HepG2 (cell line): ENCODE data around the gene JPH4. TPM values are rescaled to one million over a fixed set of nuclear protein-coding genes. Genes with fewer than 3 reads are reported as not detected.

ENCODE experiments used
- AKAP8 ChIP-seq: sonication (generic); formaldehyde crosslinking; IDR thresholded peaks from 2 replicates; pipeline ENCODE4 v1.5.1; 2020; ENCODE audit warnings: mild to moderate bottlenecking, missing genetic modification reagents
- ATM ChIP-seq: fragments of 450-650 bp; IDR thresholded peaks from 2 replicates; pipeline ENCODE4 v1.7.1; 2017; ENCODE audit warnings: mild to moderate bottlenecking, borderline replicate concordance
- CHCHD3 ChIP-seq: sonication (generic); formaldehyde crosslinking; IDR thresholded peaks from 2 replicates; pipeline ENCODE4 v1.8.0; 2022; ENCODE audit warnings: mild to moderate bottlenecking, missing genetic modification reagents, moderate library complexity
- DPF2 ChIP-seq: sonication (generic); formaldehyde crosslinking; IDR thresholded peaks from 2 replicates; pipeline ENCODE4 v1.4.0; 2020; ENCODE audit warnings: mild to moderate bottlenecking, low read depth, missing genetic modification reagents, borderline replicate concordance
- HNRNPLL ChIP-seq: fragments of 200-400 bp; formaldehyde crosslinking; IDR thresholded peaks from 2 replicates; pipeline ENCODE4 v1.6.1; 2017; ENCODE audit warnings: mild to moderate bottlenecking, low read depth, low read length; ENCODE audit not compliant: poor library complexity, severe bottlenecking
- HOXA5 ChIP-seq: sonication (generic); formaldehyde crosslinking; IDR thresholded peaks from 2 replicates; pipeline ENCODE4 v1.4.0; 2020; ENCODE audit warnings: missing genetic modification reagents
- SRSF1 ChIP-seq: fragments of 200-400 bp; formaldehyde crosslinking; optimal IDR thresholded peaks from 2 replicates; pipeline ENCODE3; 2017; ENCODE audit warnings: mild to moderate bottlenecking, low read depth, low read length, moderate library complexity
- SRY ChIP-seq: sonication (generic); formaldehyde crosslinking; IDR thresholded peaks from 2 replicates; pipeline ENCODE4 v1.8.0; 2022; ENCODE audit warnings: mild to moderate bottlenecking, missing genetic modification reagents
- TBP ChIP-seq: sonication (generic); formaldehyde crosslinking; IDR thresholded peaks from 2 replicates; pipeline ENCODE4 v1.5.0; 2020; ENCODE audit warnings: missing genetic modification reagents
- THAP11 ChIP-seq: IDR thresholded peaks from 2 replicates; pipeline ENCODE4 v1.6.1; 2016; ENCODE audit warnings: missing biosample characterization, missing genetic modification reagents
- YY1 ChIP-seq: IDR thresholded peaks from 2 replicates; pipeline ENCODE4 v1.6.1; 2011; ENCODE audit warnings: low read length, low read depth, moderate library complexity, mild to moderate bottlenecking; ENCODE audit not compliant: insufficient read depth, insufficient replicate concordance
- ZFP36L2 ChIP-seq: sonication (generic); formaldehyde crosslinking; IDR thresholded peaks from 2 replicates; pipeline ENCODE4 v1.4.0; 2020; ENCODE audit warnings: missing genetic modification reagents
- ZNF12 ChIP-seq: sonication (generic); formaldehyde crosslinking; IDR thresholded peaks from 2 replicates; pipeline ENCODE4 v1.5.0; 2020; ENCODE audit warnings: missing genetic modification reagents
- ZNF230 ChIP-seq: sonication (generic); formaldehyde crosslinking; IDR thresholded peaks from 2 replicates; pipeline ENCODE4 v1.4.0; 2020; ENCODE audit warnings: mild to moderate bottlenecking, missing genetic modification reagents
- ZNF232 ChIP-seq: sonication (generic); formaldehyde crosslinking; IDR thresholded peaks from 2 replicates; pipeline ENCODE4 v1.4.0; 2020; ENCODE audit warnings: missing genetic modification reagents, borderline replicate concordance
- ZNF253 ChIP-seq: sonication (generic); formaldehyde crosslinking; IDR thresholded peaks from 2 replicates; pipeline ENCODE4 v1.8.0; 2022; ENCODE audit warnings: mild to moderate bottlenecking, missing genetic modification reagents, borderline replicate concordance
- ZNF350 ChIP-seq: sonication (generic); formaldehyde crosslinking; IDR thresholded peaks from 2 replicates; pipeline ENCODE4 v1.4.0; 2020; ENCODE audit warnings: mild to moderate bottlenecking, low read depth, missing genetic modification reagents, borderline replicate concordance
- ZNF703 ChIP-seq: sonication (generic); formaldehyde crosslinking; IDR thresholded peaks from 2 replicates; pipeline ENCODE4 v1.5.1; 2020; ENCODE audit warnings: missing genetic modification reagents, mild to moderate bottlenecking, moderate library complexity, borderline replicate concordance
- polyA plus RNA-seq, 8 experiments: library from polyadenylated mRNA; depleted of rRNA in 3 of 8; stranded (reverse) in 7 of 8; unstranded in 1 of 8; fragments of >200 nt; fragmentation: Illumina TruSeq in 4 of 8; extraction: Trizol in 4 of 8; gene quantifications; 2 replicates each; pipeline versions ENCODE4 v1.2.1 to v1.2.3, GENCODE V29; 2011 to 2016; ENCODE audit warnings: low read depth in 4 of 8, missing spikeins in 1 of 8, mixed read lengths in 1 of 8; ENCODE audit not compliant: insufficient read depth in 1 of 8
- total RNA-seq, 5 experiments: library from RNA; depleted of rRNA; stranded (reverse); fragments of >200 nt; fragmentation: Illumina TruSeq; extraction: Trizol; gene quantifications; 2 replicates each; pipeline ENCODE4 v1.2.3, GENCODE V29; 2016; ENCODE audit warnings: low read depth in 1 of 5
- TF ChIP-seq, protein P1 (sequence below): sonication (generic); formaldehyde crosslinking; IDR thresholded peaks from 2 replicates; pipeline ENCODE4 v1.9.0; 2022; ENCODE audit warnings: missing genetic modification reagents, mild to moderate bottlenecking, borderline replicate concordance
- TF ChIP-seq, protein P2 (sequence below): sonication (generic); formaldehyde crosslinking; IDR thresholded peaks from 2 replicates; pipeline ENCODE4 v1.4.0; 2020; ENCODE audit warnings: missing genetic modification reagents, borderline replicate concordance
- TF ChIP-seq, protein P3 (sequence below), 2 experiments: sonication (generic) in 1 of 2; formaldehyde crosslinking in 1 of 2; IDR thresholded peaks; 2 replicates each; pipeline versions ENCODE4 v1.4.0 to v1.6.1; 2018 to 2020; ENCODE audit warnings: missing genetic modification reagents in 2 of 2, borderline replicate concordance in 1 of 2, low read depth in 1 of 2, mild to moderate bottlenecking in 1 of 2, missing biosample characterization in 1 of 2
- TF ChIP-seq, protein P4 (sequence below): sonication (generic); formaldehyde crosslinking; IDR thresholded peaks from 2 replicates; pipeline ENCODE4 v1.8.1; 2023; ENCODE audit warnings: mild to moderate bottlenecking, moderate library complexity, missing genetic modification reagents

Gene JPH4
- total and polyA plus RNA-seq, 2 of the 13 experiments (the other 11 are each of a cell fraction or from before 2014, with no cell fraction given), result 0.08 to 0.22 TPM

DNA sequence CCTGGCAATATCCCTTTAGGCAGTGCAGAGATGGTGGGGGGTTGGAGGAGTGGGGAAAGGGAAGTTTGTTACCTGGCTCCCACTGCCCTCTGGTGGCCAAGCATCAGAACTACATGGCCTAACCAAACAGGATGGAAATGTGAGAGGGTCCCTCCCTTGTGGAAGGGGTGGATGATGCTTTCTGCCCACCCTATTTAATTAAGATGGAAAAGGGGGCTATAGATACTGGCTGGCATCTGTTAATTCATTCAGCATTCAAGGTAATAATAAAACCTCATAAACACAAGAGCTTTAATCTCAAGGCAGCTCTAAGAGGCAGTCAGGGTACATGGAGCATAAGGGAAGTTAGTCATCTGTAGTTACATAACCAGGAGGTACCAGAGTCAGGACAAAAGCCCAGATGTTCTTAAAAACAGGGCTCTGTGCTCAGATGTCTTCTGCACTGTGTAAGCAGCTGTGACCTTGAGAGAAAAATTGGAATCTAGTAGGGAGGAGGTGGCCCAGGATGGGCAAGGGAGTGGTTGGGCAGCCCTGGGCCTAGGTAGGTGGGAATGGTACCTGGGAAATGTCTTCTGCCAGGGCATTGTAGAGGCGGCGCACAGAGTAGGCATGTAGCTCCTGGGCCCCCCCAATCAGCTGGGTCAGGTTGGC is 15.6 kb downstream of the JPH4 start (continued):
- TF ChIP-seq, protein P1, sequence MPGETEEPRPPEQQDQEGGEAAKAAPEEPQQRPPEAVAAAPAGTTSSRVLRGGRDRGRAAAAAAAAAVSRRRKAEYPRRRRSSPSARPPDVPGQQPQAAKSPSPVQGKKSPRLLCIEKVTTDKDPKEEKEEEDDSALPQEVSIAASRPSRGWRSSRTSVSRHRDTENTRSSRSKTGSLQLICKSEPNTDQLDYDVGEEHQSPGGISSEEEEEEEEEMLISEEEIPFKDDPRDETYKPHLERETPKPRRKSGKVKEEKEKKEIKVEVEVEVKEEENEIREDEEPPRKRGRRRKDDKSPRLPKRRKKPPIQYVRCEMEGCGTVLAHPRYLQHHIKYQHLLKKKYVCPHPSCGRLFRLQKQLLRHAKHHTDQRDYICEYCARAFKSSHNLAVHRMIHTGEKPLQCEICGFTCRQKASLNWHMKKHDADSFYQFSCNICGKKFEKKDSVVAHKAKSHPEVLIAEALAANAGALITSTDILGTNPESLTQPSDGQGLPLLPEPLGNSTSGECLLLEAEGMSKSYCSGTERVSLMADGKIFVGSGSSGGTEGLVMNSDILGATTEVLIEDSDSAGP, result peak; percentile 25; the same call in 1 of the 2 replicates
- TF ChIP-seq YY1 (no peak), ATM (no peak), AKAP8 (CRISPR knock-in tag) (no peak), CHCHD3 (CRISPR knock-in tag) (0 out of 2 replicates have a peak, but pooled peaks have one; percentile 42), ZNF350 (peak; percentile 70), ZNF230 (CRISPR knock-in tag) (peak; percentile 82; the same call in 1 of the 2 replicates), HNRNPLL (no peak), ZNF232 (CRISPR knock-in tag) (0 out of 2 replicates have a peak, but pooled peaks have one; percentile 12), ZNF12 (CRISPR knock-in tag) (peak; percentile 39; the same call in 1 of the 2 replicates), ZNF703 (CRISPR knock-in tag) (0 out of 2 replicates have a peak, but pooled peaks have one; percentile 30), SRY (CRISPR knock-in tag) (0 out of 2 replicates have a peak, but pooled peaks have one; percentile 16), HOXA5 (CRISPR knock-in tag) (peak; percentile 47; the same call in 1 of the 2 replicates), THAP11 (peak; percentile 69), TBP (no peak), DPF2 (CRISPR knock-in tag) (no peak), SRSF1 (no peak), ZNF253 (CRISPR knock-in tag) (0 out of 2 replicates have a peak, but pooled peaks have one; percentile 27), ZFP36L2 (no peak)
- TF ChIP-seq, protein P2, sequence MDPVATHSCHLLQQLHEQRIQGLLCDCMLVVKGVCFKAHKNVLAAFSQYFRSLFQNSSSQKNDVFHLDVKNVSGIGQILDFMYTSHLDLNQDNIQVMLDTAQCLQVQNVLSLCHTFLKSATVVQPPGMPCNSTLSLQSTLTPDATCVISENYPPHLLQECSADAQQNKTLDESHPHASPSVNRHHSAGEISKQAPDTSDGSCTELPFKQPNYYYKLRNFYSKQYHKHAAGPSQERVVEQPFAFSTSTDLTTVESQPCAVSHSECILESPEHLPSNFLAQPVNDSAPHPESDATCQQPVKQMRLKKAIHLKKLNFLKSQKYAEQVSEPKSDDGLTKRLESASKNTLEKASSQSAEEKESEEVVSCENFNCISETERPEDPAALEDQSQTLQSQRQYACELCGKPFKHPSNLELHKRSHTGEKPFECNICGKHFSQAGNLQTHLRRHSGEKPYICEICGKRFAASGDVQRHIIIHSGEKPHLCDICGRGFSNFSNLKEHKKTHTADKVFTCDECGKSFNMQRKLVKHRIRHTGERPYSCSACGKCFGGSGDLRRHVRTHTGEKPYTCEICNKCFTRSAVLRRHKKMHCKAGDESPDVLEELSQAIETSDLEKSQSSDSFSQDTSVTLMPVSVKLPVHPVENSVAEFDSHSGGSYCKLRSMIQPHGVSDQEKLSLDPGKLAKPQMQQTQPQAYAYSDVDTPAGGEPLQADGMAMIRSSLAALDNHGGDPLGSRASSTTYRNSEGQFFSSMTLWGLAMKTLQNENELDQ (CRISPR knock-in tag), result no peak
- TF ChIP-seq, protein P3, sequence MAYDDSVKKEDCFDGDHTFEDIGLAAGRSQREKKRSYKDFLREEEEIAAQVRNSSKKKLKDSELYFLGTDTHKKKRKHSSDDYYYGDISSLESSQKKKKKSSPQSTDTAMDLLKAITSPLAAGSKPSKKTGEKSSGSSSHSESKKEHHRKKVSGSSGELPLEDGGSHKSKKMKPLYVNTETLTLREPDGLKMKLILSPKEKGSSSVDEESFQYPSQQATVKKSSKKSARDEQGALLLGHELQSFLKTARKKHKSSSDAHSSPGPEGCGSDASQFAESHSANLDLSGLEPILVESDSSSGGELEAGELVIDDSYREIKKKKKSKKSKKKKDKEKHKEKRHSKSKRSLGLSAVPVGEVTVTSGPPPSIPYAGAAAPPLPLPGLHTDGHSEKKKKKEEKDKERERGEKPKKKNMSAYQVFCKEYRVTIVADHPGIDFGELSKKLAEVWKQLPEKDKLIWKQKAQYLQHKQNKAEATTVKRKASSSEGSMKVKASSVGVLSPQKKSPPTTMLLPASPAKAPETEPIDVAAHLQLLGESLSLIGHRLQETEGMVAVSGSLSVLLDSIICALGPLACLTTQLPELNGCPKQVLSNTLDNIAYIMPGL (CRISPR knock-in tag; IDR thresholded peaks at IDR 0.05; ENCODE audit: borderline replicate concordance in 1 of 2, low read depth in 1 of 2), result peak; percentile 78 to 85
- TF ChIP-seq, protein P4, sequence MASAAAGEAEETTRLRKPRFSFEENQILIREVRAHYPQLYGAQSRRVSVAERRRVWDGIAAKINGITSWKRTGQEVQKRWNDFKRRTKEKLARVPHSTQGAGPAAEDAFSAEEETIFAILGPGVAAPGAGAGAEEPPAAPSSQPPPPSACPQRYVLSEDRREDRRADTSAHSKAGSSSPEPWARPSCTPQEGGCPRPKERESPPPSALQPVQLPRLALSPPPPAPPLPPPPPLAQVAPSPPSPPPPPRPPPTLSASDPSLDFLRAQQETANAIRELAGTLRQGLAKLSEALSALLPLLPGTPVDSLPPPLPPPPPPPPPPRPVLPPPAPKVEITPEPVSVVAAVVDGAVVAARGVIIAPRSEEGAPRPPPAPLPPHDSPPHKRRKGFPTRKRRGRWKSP, result no peak
